ENCODE measurements around the gene WDR86.
A peak's percentile ranks its signal among the peaks of the same experiment; 100 is the strongest.

Gene WDR86

DNA sequence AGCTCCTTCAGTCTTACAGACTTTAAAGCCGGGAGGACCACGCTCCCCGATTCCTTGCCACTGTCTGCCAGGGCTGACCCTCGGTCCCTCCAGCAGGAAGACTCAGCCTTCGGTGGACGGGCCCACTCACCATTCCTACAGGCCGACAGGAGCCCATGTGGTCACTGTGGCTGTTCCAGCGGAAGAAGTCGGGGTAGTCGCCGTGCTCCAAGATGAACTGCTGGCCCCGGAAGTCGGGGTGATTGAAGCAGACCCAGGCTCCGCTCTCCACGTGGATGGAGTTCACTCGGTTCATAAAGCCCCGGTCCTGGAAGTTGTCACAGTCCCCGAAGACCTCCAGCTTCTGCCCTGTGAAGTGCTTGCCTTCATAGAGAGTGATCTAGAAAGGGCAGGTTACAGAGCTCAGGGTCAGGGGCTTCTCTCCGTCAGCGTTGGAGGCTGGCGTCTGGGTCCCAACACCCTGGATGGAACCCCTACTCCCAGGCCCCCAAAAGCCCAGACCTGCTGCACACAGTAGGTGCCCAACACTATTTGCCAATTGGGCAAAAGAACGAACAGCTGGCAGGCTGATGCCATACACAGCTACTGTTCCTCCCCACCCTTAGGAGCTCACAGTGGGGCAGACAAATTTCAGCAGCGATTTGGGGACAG, 28.2 kb upstream of the WDR86 start:
- H3K9ac ChIP-seq (ENCODE audit: low read length), result no peak overlapping the region
- no peaks in the 10 kb centered on the region for H3K36me3 ChIP-seq (ENCODE audit: insufficient read depth, low read length)
- H3K27ac ChIP-seq (ENCODE audit: low read depth, low read length), result no peak overlapping the region
- H3K4me1 ChIP-seq (ENCODE audit: insufficient read depth, low read length), result peaks cover 35% of the 10 kb centered on the region
- no peaks in the 10 kb centered on the region for H3K27me3 ChIP-seq (ENCODE audit: control insufficient read depth in 1 of 2, insufficient read depth in 2 of 2, low read length in 2 of 2)
- H3K4me3 ChIP-seq (ENCODE audit: low read depth in 1 of 2, low read length in 2 of 2), result no peak overlapping the region
- H3K9me3 ChIP-seq (ENCODE audit: low read length), result no peaks in the 10 kb centered on the region

DNA sequence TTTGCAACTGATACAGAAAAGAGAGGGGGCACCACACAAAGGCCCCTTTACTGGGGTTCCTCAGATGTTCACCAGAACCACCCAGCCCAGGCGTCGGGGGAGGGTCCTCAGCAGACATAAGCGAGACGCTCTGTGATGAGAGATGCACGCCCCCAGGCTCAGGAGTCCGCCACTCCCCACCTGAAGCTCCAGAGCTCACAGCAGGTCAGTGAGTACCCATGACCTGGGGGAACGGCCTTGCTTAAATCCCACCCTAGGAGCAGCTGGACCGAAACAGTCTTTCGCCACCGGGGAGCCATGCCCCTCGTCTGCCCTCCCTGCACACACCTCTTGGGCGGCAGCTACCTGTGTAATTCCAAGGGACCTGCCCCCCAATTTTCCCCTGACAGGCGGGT, 27.3 kb upstream of the WDR86 start:
- Histone ChIP-seq H3K4me1 (ENCODE audit: insufficient read depth, low read length) (peaks cover 35% of the 10 kb centered on the region), H3K27ac (ENCODE audit: low read depth, low read length) (peak overlapping the region; percentile 27), H3K36me3 (ENCODE audit: insufficient read depth, low read length) (no peaks in the 10 kb centered on the region), H3K27me3 (ENCODE audit: control insufficient read depth in 1 of 2, insufficient read depth in 2 of 2, low read length in 2 of 2) (no peaks in the 10 kb centered on the region), H3K4me3 (ENCODE audit: low read depth in 1 of 2, low read length in 2 of 2) (no peak overlapping the region), H3K9me3 (ENCODE audit: low read length) (no peaks in the 10 kb centered on the region), H3K9ac (ENCODE audit: low read length) (no peak overlapping the region)

DNA sequence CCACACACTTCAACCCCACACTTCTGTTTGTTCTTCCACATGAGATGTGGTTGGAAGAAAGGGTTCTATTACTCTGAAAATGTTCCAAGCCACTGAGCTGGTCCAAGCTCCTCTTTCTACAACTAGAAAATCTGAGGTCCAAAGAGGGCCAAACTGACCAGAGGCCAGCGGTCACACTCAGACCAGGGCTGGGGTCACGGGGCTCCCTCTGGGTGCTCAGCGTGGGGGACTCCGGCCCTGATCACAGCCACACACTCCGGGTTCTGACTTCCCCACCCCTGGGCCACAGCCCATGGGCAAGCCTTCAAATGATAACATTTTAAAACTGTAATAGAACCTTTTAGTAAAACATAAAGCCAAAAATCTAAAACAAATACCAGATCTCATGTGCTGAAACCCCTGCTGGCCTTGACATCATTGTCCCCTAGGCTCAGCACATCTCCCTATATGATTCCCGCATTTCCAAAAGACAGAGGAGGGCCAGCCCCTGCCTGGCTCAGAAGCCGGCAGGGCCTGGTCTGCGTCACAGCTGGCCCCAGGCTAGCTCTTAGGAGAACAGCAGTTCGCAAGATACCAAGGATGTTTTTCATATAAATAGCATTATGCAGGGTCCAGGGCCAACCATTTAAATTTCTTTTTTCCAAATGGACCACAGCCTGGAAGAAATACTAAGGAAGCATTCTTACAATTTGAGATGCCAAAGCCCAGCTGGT, 26.8 kb upstream of the WDR86 start:
- Histone ChIP-seq H3K27ac (ENCODE audit: low read depth, low read length) (peak overlapping the region; percentile 27), H3K9me3 (ENCODE audit: low read length) (no peaks in the 10 kb centered on the region), H3K4me3 (ENCODE audit: low read depth in 1 of 2, low read length in 2 of 2) (no peak overlapping the region), H3K27me3 (ENCODE audit: control insufficient read depth in 1 of 2, insufficient read depth in 2 of 2, low read length in 2 of 2) (no peaks in the 10 kb centered on the region), H3K4me1 (ENCODE audit: insufficient read depth, low read length) (peaks cover 30% of the 10 kb centered on the region), H3K9ac (ENCODE audit: low read length) (no peak overlapping the region), H3K36me3 (ENCODE audit: insufficient read depth, low read length) (no peaks in the 10 kb centered on the region)

DNA sequence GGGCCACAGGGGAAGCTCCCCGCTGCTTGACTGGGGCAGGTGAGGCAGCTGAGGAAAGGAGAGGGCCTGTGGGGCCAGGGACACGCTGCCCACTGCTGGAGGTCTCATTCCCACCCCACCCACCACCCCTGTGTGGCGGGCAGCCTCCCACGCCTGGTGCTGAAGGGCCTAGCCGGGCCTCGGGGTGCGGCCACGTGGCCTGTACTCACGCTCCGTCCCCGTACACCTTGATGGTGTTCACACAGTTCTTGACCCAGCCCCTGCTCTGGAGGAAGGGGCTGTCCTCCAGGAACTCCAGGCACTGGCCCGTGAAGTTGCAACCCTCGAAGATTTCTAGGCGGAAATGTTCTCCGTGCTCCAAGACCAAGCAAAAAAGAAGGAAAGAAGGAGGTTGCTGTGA, 26.1 kb upstream of the WDR86 start:
- H3K4me3 ChIP-seq (ENCODE audit: low read depth in 1 of 2, low read length in 2 of 2), result no peak overlapping the region
- no peaks in the 10 kb centered on the region for H3K9me3 ChIP-seq (ENCODE audit: low read length)
- no peak overlapping the region for H3K27ac ChIP-seq (ENCODE audit: low read depth, low read length)

DNA sequence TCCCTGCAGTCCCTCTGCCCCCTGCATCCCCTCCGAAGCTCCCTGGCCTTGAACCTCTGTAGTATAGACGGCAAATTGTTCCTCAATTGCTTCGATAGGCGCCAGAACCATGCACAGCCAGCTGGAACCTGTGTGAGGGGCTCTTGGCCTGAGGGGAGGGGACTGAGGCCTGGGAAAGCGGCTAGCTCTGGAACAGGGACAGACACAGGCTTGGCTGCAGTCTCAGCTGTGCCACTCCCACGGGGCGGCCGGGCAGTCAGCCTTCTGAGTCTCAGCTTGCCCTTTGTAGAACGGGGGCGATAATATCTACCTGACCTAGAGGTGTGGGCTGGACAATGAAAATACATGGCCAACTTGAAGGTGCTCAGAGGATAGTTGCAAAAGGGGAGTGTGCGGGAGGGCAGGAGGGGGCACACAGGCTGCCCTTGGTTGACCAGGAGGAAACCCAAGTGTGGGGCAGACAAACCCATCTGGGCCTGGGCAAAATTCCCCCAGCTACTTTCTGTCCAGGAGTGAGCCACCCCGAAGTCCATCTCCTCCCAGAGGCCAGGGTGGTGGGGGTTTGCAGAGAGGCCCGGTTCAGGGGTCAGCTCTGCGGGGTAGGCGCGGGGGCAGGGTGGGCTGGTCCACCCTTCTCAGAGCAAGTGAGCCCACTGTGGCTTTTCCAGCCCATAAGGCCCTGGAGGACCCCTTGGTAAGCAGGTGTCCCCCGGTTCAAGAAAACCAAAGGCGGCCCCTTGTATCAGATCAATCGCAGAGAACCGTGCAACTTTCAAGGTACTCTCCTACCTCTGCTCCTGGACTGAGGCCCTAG, 25.5 kb upstream of the WDR86 start:
- no peak overlapping the region for H3K9ac ChIP-seq (ENCODE audit: low read length)
- no peaks in the 10 kb centered on the region for H3K27me3 ChIP-seq (ENCODE audit: control insufficient read depth in 1 of 2, insufficient read depth in 2 of 2, low read length in 2 of 2)
- no peaks in the 10 kb centered on the region for H3K9me3 ChIP-seq (ENCODE audit: low read length)
- H3K36me3 ChIP-seq (ENCODE audit: insufficient read depth, low read length), result no peaks in the 10 kb centered on the region
- peaks cover 18% of the 10 kb centered on the region for H3K4me1 ChIP-seq (ENCODE audit: insufficient read depth, low read length)
- H3K27ac ChIP-seq (ENCODE audit: low read depth, low read length), result no peak overlapping the region
- no peak overlapping the region for H3K4me3 ChIP-seq (ENCODE audit: low read depth in 1 of 2, low read length in 2 of 2)

More for the DNA sequence above, 26.1 kb upstream of the WDR86 start:
- Histone ChIP-seq H3K9ac (ENCODE audit: low read length) (no peak overlapping the region), H3K36me3 (ENCODE audit: insufficient read depth, low read length) (no peaks in the 10 kb centered on the region), H3K4me1 (ENCODE audit: insufficient read depth, low read length) (peaks cover 24% of the 10 kb centered on the region), H3K27me3 (ENCODE audit: control insufficient read depth in 1 of 2, insufficient read depth in 2 of 2, low read length in 2 of 2) (no peaks in the 10 kb centered on the region)

DNA sequence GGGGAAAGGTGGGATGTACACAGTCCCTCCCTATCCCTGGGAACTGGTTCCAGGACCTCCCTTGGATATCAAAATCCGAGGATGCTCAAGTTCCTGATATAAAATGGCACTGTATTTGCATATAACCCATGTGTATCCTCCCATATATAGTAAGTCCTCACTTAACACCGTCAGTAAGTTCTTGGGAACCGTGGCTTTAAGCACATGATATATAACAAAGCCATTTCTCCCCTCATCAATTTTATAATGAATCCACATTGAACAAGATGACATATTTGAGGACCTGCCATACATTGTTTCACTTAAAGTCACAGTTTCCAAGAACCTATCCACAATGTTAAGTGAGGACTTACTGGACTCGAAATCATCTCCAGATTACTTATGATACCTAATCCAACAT, 24.7 kb upstream of the WDR86 start:
- Histone ChIP-seq H3K27ac (ENCODE audit: low read depth, low read length) (no peak overlapping the region), H3K9ac (ENCODE audit: low read length) (no peak overlapping the region), H3K9me3 (ENCODE audit: low read length) (no peaks in the 10 kb centered on the region), H3K4me1 (ENCODE audit: insufficient read depth, low read length) (peaks cover 19% of the 10 kb centered on the region), H3K36me3 (ENCODE audit: insufficient read depth, low read length) (no peaks in the 10 kb centered on the region), H3K27me3 (ENCODE audit: control insufficient read depth in 1 of 2, insufficient read depth in 2 of 2, low read length in 2 of 2) (no peaks in the 10 kb centered on the region), H3K4me3 (ENCODE audit: low read depth in 1 of 2, low read length in 2 of 2) (no peak overlapping the region)

DNA sequence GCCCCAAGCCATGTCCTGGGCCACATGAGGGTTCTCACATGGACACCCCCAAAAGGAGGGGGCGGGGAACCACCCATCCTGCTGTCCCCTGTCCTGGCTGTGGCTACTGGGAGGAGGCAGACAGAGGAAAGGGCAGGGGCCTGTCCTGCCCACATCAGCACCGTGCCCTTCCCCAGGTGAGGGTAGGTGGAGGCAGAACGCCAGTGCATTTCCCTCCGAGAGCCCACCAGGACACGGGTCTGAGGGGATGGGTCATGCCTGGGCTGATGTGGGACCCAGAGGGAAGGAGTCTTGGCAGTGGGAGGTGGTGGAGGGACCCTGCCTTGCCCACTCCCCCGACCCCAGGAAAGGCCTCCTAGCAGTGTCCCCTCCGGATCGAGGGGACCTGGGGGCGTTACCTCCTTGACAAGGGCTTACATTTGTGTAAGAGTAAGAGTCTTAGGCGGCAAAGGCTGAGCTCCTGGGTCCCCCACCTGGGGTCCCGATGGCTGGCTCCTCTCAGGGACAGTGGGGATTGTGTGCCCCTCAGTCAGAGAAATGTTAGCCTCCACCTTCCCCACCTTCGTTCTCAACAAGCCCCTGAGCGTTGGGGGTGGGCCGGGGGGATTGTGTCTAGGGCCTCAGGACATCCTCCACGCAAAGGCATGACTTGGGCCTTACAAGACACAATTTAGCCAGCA, 24.0 kb upstream of the WDR86 start:
- Histone ChIP-seq H3K27ac (ENCODE audit: low read depth, low read length) (no peak overlapping the region), H3K27me3 (ENCODE audit: control insufficient read depth in 1 of 2, insufficient read depth in 2 of 2, low read length in 2 of 2) (no peaks in the 10 kb centered on the region), H3K9ac (ENCODE audit: low read length) (no peak overlapping the region), H3K4me3 (ENCODE audit: low read depth in 1 of 2, low read length in 2 of 2) (no peak overlapping the region), H3K4me1 (ENCODE audit: insufficient read depth, low read length) (peaks cover 23% of the 10 kb centered on the region), H3K36me3 (ENCODE audit: insufficient read depth, low read length) (no peaks in the 10 kb centered on the region), H3K9me3 (ENCODE audit: low read length) (no peaks in the 10 kb centered on the region)

DNA sequence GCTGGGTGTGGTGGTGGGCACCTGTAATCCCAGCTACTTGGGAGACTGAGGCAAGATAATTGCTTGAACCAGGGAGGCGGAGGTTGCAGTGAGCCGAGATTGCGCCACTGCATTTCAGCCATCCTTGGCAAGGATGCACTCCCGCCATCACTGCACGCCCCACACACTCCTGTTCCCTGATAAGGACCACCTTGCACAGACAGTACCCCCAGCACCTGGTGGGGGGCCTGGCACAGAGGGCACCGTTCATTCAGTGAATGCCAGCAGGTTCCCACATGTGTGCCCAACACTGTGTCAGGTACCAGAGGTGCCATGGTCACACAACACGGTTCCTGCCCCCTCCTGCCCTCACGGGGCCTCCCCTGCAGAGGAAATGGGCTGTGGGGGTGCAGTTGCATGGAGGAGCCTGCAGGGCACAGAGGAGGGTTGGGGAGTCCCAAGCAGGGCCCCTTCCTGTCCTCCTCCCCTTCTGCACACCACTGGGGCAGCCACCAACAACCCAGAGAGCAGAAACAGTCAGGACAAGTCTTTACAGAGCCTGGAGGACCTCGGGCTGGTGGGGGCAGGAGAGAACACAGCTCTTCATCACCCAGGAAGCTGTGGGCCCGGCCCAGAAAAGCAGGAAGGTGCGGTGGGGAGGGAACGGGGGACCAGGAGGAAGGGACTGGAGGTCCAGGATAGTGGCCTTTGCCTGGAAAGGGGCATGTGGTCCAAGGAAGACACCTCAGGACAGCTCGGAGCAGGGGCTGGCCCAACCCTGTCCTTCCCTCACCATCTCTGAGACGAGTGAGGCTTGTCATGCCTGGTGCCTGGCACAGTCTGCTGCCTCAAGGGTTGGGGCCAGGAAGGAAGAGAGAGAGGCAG, 23.1 kb upstream of the WDR86 start:
- Histone ChIP-seq H3K4me1 (ENCODE audit: insufficient read depth, low read length) (peaks cover 23% of the 10 kb centered on the region), H3K27ac (ENCODE audit: low read depth, low read length) (no peak overlapping the region), H3K9me3 (ENCODE audit: low read length) (no peaks in the 10 kb centered on the region), H3K4me3 (ENCODE audit: low read depth in 1 of 2, low read length in 2 of 2) (no peak overlapping the region), H3K9ac (ENCODE audit: low read length) (no peak overlapping the region), H3K36me3 (ENCODE audit: insufficient read depth, low read length) (no peaks in the 10 kb centered on the region), H3K27me3 (ENCODE audit: control insufficient read depth in 1 of 2, insufficient read depth in 2 of 2, low read length in 2 of 2) (no peaks in the 10 kb centered on the region)

DNA sequence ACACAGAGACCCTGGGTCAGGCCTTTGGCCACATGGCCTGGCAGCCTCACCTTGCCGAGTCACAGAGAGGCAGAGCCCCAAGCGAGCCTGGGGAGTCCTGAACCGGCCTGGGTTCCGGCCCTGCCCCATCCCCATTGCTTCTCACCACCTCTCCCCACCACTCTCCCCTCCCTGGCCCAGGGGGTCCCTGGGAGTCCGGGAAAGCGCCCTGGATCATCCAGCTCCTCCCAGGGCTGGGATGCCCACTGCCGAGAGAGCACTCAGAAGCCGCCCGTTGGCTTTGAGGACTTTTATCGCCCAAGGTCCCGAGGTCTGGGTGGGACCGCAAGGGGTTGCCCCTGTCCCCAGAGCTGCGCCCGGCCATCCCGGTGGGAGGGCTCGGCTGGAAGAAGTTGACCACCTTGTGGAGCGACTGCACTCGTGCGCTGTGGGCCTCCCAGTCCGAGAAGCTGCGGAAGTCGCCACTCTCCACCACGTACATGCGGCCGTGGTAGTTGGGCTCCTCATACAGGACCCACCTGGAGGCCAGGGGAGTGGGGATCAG, 22.0 kb upstream of the WDR86 start:
- no peaks in the 10 kb centered on the region for H3K36me3 ChIP-seq (ENCODE audit: insufficient read depth, low read length)
- H3K9ac ChIP-seq (ENCODE audit: low read length), result no peak overlapping the region
- H3K4me3 ChIP-seq (ENCODE audit: low read depth in 1 of 2, low read length in 2 of 2), result no peak overlapping the region
- no peak overlapping the region for H3K27ac ChIP-seq (ENCODE audit: low read depth, low read length)
- H3K27me3 ChIP-seq (ENCODE audit: control insufficient read depth in 1 of 2, insufficient read depth in 2 of 2, low read length in 2 of 2), result no peaks in the 10 kb centered on the region
- H3K4me1 ChIP-seq (ENCODE audit: insufficient read depth, low read length), result peaks cover 14% of the 10 kb centered on the region
- no peaks in the 10 kb centered on the region for H3K9me3 ChIP-seq (ENCODE audit: low read length)

DNA sequence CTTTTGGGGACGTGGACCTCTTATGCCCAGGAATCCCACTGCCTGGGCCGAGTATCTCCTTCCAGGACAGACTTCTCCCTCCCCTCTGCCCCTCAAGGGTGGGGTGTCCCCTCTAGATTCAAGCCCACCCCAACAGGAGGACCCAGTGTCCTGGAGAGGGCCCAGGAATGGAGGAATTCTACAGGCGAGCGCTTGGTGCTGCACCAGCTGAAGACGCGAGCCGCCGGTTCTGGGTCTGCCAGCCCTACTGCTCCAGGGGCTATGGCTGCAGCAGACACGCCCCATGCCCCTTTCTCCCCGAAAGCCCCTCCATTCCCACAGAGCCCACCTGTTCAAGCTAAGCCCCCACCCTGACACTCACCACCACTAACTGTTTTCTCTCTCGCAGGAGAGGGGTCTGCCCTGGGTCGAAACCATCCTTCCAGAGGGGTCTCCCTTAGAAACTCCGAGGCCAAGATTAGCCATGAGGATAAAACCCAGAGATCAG, 21.5 kb upstream of the WDR86 start:
- Histone ChIP-seq H3K36me3 (ENCODE audit: insufficient read depth, low read length) (no peaks in the 10 kb centered on the region), H3K9ac (ENCODE audit: low read length) (no peak overlapping the region), H3K4me1 (ENCODE audit: insufficient read depth, low read length) (peaks cover 9% of the 10 kb centered on the region), H3K27ac (ENCODE audit: low read depth, low read length) (no peak overlapping the region), H3K4me3 (ENCODE audit: low read depth in 1 of 2, low read length in 2 of 2) (no peak overlapping the region), H3K9me3 (ENCODE audit: low read length) (no peaks in the 10 kb centered on the region), H3K27me3 (ENCODE audit: control insufficient read depth in 1 of 2, insufficient read depth in 2 of 2, low read length in 2 of 2) (no peaks in the 10 kb centered on the region)
